Activated CD4-positive, alpha-beta T cell treated with anti-CD3 and anti-CD28 coated beads for 36 hours (primary cell): Measurements from ENCODE around the gene COQ9. TPM values are rescaled to one million over a fixed set of nuclear protein-coding genes. Genes with fewer than 3 reads are reported as not detected.
A peak's percentile ranks its signal among the peaks of the same experiment; 100 is the strongest.

Experiments used
- ATAC-seq: fragments of 200-7000 bp; cut with Tn5 transposase; one replicate; pipeline ENCODE4 v1.10.0; 2021; ENCODE audit warnings: mild to moderate bottlenecking, moderate library complexity
- CTCF ChIA-PET: fragments of 350-600 bp; sonication (Branson Sonifier 250); formaldehyde crosslinking; loops from one replicate; lab custom pipeline; 2021; ENCODE audit warnings: antibody characterized with exemption; lab: Charles Lee
- POLR2A ChIA-PET: fragments of 350-600 bp; sonication (Branson Sonifier 250); formaldehyde crosslinking; loops from one replicate; lab custom pipeline; 2021; ENCODE audit warnings: antibody characterized with exemption, inconsistent platforms; lab: Charles Lee
- DNase-seq: peaks from one replicate; pipeline ENCODE4 v3.0.0-alpha.2; 2020
- H3K27ac Mint-ChIP-seq: one replicate; pipeline ENCODE4 v1.8.0; 2021; ENCODE audit warnings: mixed read lengths
- H3K27me3 Mint-ChIP-seq: one replicate; pipeline ENCODE4 v1.8.0; 2021; ENCODE audit warnings: mixed read lengths
- H3K36me3 Mint-ChIP-seq: one replicate; pipeline ENCODE4 v1.8.0; 2021; ENCODE audit warnings: low read depth, mixed read lengths
- H3K4me1 Mint-ChIP-seq: one replicate; pipeline ENCODE4 v1.8.0; 2021; ENCODE audit warnings: mixed read lengths
- H3K4me3 Mint-ChIP-seq: one replicate; pipeline ENCODE4 v1.8.0; 2021; ENCODE audit warnings: mild to moderate bottlenecking, moderate library complexity, mixed read lengths
- H3K9me3 Mint-ChIP-seq: one replicate; pipeline ENCODE4 v1.8.0; 2021; ENCODE audit warnings: low read depth, mixed read lengths
- intact Hi-C, 2 experiments: fragments of 100-400 bp; cut with DNase I in 1 of 2; cut with micrococcal nuclease in 1 of 2; formaldehyde crosslinking; loops; one replicate each; pipeline versions ENCODE4 v1.14.2 to v1.15.1; 2022 to 2024; cut with DNase I, micrococcal nuclease
- total RNA-seq, 2 experiments: library from RNA; stranded (reverse); gene quantifications; one replicate each; pipeline ENCODE4 v1.2.3, GENCODE V29; 2021

Gene COQ9
- total RNA-seq, 2 experiments from 2014 or later: 39.4 to 52.1 TPM

- intact Hi-C loops: no loop called here
These were observed 24.8 kb downstream of the COQ9 start for GRCh38 chr16:57471852-57472664.

GRCh38 chr16:57472665-57473060 is 25.4 kb downstream of the COQ9 start:
- H3K9me3 Mint-ChIP-seq: no peaks in the 10 kb centered on the region
- H3K4me1 Mint-ChIP-seq: peaks cover 15% of the 10 kb centered on the region
- no peaks in the 10 kb centered on the region for H3K27me3 Mint-ChIP-seq
- peaks cover 15% of the 10 kb centered on the region for H3K36me3 Mint-ChIP-seq
- ChIA-PET CTCF (interaction anchor here (0.5 to 4.9 kb wide), 5 partner anchors 9 to 483 kb away, joined by 3 to 32 read pairs (median 3); partner anchors contain the start of genes CIAPIN1, NLRC5 and POLR2C), POLR2A (no interaction called here)
- intact Hi-C loops: no loop called here
- no peak overlapping the region for H3K4me3 Mint-ChIP-seq
- DNase-seq: no peak
- ATAC-seq: no peak
- peak overlapping the region; percentile 19 for H3K27ac Mint-ChIP-seq

More at GRCh38 chr16:57471852-57472664, 24.8 kb downstream of the COQ9 start:
- Mint-ChIP-seq H3K9me3 (no peaks in the 10 kb centered on the region), H3K36me3 (peaks cover 19% of the 10 kb centered on the region), H3K27ac (peak overlapping the region; percentile 21), H3K4me3 (no peak overlapping the region), H3K27me3 (no peaks in the 10 kb centered on the region), H3K4me1 (peaks cover 15% of the 10 kb centered on the region)
- POLR2A ChIA-PET: no interaction called here
- CTCF ChIA-PET: interaction anchor here (0.5 to 4.9 kb wide), 5 partner anchors 10 to 483 kb away, joined by 3 to 32 read pairs (median 3); partner anchors contain the start of genes NLRC5 and POLR2C
- ATAC-seq (no peak), DNase-seq (no peak)

DNA sequence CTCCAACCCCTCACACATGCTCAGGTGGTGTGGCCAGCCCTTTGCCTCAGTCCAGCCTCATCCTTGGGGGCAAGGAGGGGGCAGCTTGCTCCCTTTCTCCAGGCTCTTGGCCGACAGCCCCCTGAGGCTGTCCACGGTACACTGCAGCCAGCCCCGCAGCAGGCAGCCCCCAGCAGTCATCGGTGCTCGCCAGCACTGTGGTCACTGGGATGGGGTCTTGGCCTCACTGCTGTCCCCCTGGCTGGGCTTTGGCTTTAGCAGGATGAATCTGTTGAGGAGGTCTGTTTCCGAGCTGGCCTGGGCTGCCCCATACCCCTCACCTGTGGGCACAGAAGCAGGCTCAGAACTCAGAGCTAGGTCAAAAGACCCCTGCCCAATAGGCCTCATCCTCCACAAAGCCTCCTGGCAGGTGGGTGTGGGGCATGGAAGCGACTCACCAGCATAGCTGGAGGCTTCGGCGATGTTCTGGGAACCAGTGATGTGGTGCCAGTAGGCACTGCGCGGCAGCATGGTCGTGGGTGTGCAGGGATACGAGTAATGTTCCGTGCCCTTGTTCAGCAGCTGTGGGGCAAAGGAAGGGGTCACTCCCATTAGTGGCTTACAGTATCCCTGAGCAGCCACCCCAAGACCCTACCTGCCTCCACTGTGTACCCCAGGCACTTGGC is 26.0 kb downstream of the COQ9 start:
- Mint-ChIP-seq H3K27ac (no peak overlapping the region), H3K9me3 (no peaks in the 10 kb centered on the region), H3K36me3 (peaks cover 12% of the 10 kb centered on the region), H3K27me3 (no peaks in the 10 kb centered on the region), H3K4me1 (peaks cover 15% of the 10 kb centered on the region), H3K4me3 (no peak overlapping the region)
- ChIA-PET POLR2A (no interaction called here), CTCF (interaction anchor here (0.9 to 4.9 kb wide), 4 partner anchors 8 to 27 kb away, joined by 3 to 32 read pairs (median 8); partner anchors contain the start of genes CIAPIN1 and POLR2C)
- no peak for ATAC-seq
- intact Hi-C loops: no loop called here
- DNase-seq: no peak

DNA sequence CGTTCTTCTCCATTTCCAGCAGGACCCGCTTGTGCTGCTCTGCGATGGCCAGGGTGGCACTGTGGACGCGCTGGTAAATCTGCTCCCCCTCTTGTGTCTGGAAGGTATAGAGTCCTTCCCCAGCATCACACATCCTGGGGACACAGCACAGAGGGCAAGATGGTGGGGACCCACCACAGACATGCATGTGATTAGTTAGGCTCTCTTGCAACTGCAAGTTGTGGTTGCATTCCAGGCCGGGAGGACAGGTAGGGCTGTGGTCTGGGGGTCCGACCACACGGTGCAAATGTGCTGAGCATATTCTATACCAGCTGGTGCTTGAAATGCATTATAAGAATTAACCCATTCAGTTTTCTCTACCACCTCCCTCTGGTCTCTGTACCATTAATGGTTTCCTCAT is 26.6 kb downstream of the COQ9 start:
- intact Hi-C loops: no loop called here
- Mint-ChIP-seq H3K27me3 (no peaks in the 10 kb centered on the region), H3K4me1 (peaks cover 15% of the 10 kb centered on the region), H3K36me3 (peaks cover 7% of the 10 kb centered on the region), H3K4me3 (no peak overlapping the region), H3K9me3 (no peaks in the 10 kb centered on the region), H3K27ac (no peak overlapping the region)
- DNase-seq (no peak), ATAC-seq (no peak)
- ChIA-PET POLR2A (no interaction called here), CTCF (interaction anchor here (1.0 to 4.9 kb wide), 5 partner anchors 8 to 55 kb away, joined by 3 to 32 read pairs (median 5); partner anchors contain the start of gene POLR2C)

- Mint-ChIP-seq H3K4me3 (no peak overlapping the region), H3K36me3 (peaks cover 6% of the 10 kb centered on the region), H3K9me3 (no peaks in the 10 kb centered on the region), H3K27me3 (no peaks in the 10 kb centered on the region), H3K4me1 (peaks cover 19% of the 10 kb centered on the region), H3K27ac (peak overlapping the region; percentile 72)
- ChIA-PET POLR2A (interaction anchor here (0.8 kb wide), 1 partner anchor 260 kb away, joined by 3 read pairs; the partner anchor contains the start of gene KATNB1), CTCF (interaction anchor here (0.6 to 4.9 kb wide), 14 partner anchors 8 to 1096 kb away, joined by 3 to 32 read pairs (median 4); partner anchors contain the start of gene POLR2C)
- intact Hi-C loops: loop anchor here (1.0 kb wide), 2 partner anchors 44 to 61 kb away; partner anchors contain the start of gene CCDC102A (in 1 of the 2)
- peak; percentile 34 for DNase-seq
- peak; percentile 1 for ATAC-seq
These were observed 27.7 kb downstream of the COQ9 start for GRCh38 chr16:57474671-57475661.

- intact Hi-C loops: loop anchor here (1.0 kb wide), 4 partner anchors 10 to 60 kb away; partner anchors contain the start of genes DOK4 (in 2 of the 2), CCDC102A (in 1 of the 2), CIAPIN1 (in 1 of the 2) and COQ9 (in 1 of the 2)
- Mint-ChIP-seq H3K27ac (peak overlapping the region; percentile 63), H3K4me1 (peaks cover 19% of the 10 kb centered on the region), H3K36me3 (peaks cover 2% of the 10 kb centered on the region), H3K27me3 (no peaks in the 10 kb centered on the region), H3K9me3 (no peaks in the 10 kb centered on the region), H3K4me3 (no peak overlapping the region)
- ChIA-PET CTCF (interaction anchor here (0.5 to 4.9 kb wide), 8 partner anchors 11 to 226 kb away, joined by 3 to 32 read pairs (median 8); partner anchors contain the start of gene POLR2C), POLR2A (interaction anchor here (0.6 to 1.1 kb wide), 2 partner anchors 43 to 49 kb away, joined by 4 to 12 read pairs; no protein-coding TSS in a partner anchor)
- ATAC-seq (peak; percentile 98), DNase-seq (peak; percentile 95)
These were observed 28.5 kb downstream of the COQ9 start for GRCh38 chr16:57475711-57476339.

- DNase-seq (peak; percentile 31), ATAC-seq (no peak)
- no peak overlapping the region for H3K4me3 Mint-ChIP-seq
- H3K9me3 Mint-ChIP-seq: no peaks in the 10 kb centered on the region
- H3K27ac Mint-ChIP-seq: peak overlapping the region; percentile 63
- H3K36me3 Mint-ChIP-seq: no peaks in the 10 kb centered on the region
- intact Hi-C loops: loop anchor here (1.0 kb wide), 3 partner anchors 10 to 43 kb away; partner anchors contain the start of genes DOK4 (in 2 of the 2), CIAPIN1 (in 1 of the 2) and COQ9 (in 1 of the 2)
- peaks cover 19% of the 10 kb centered on the region for H3K4me1 Mint-ChIP-seq
- no peaks in the 10 kb centered on the region for H3K27me3 Mint-ChIP-seq
- POLR2A ChIA-PET: interaction anchor here (0.5 to 1.1 kb wide), 2 partner anchors 42 to 331 kb away, joined by 4 read pairs; no protein-coding TSS in a partner anchor
- CTCF ChIA-PET: interaction anchor here (0.5 to 4.9 kb wide), 7 partner anchors 11 to 464 kb away, joined by 3 to 32 read pairs (median 5); partner anchors contain the start of gene POLR2C
These were observed 29.5 kb downstream of the COQ9 start for GRCh38 chr16:57476546-57477410.

DNA sequence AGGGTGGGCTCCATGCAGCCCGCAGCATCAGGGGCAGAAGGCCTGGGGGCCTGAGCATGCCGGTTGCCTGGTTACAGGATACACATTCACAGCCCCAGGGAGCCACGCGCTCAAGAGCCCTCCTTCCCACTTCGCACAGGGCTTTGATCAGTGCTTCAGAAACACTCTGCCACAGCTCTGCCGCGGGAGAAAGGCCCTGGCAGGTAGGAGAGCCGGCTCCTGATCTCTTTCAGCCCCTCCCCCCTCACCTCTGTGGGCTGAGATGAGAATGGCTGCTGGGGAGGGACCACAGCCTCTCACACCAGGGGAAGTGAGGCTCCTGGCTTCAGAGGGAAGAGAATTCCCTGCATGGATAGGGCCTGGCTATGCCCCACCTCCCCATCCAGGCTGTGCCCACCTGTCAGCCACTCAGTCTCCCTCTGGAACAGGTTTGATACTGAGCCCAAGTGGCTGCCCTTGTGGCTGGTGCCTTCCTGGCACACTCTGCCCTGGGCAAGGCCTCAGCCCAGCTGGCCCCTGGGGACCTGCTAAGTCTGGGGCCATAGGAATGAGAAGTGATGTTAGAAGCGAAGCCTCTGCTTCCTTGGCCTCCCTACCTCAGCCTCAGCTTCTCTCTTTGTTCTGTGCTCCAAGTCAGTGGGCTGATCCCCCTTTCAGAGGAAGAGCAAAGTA is 30.4 kb downstream of the COQ9 start:
- Mint-ChIP-seq H3K4me3 (no peak overlapping the region), H3K4me1 (peaks cover 19% of the 10 kb centered on the region), H3K27ac (no peak overlapping the region), H3K36me3 (no peaks in the 10 kb centered on the region), H3K9me3 (no peaks in the 10 kb centered on the region), H3K27me3 (no peaks in the 10 kb centered on the region)
- CTCF ChIA-PET: interaction anchor here (1.0 to 3.8 kb wide), 4 partner anchors 10 to 107 kb away, joined by 3 to 23 read pairs (median 7); no protein-coding TSS in a partner anchor
- DNase-seq: no peak
- POLR2A ChIA-PET: no interaction called here
- intact Hi-C loops: no loop called here
- ATAC-seq: no peak
